Mesenteric fat pad (tissue), 1 donor: ENCODE measurements around the gene CPSF4. TPM values are rescaled to one million over a fixed set of nuclear protein-coding genes. Genes with fewer than 3 reads are reported as not detected.

ENCODE experiments used
- DNase-seq: peaks from one replicate; pipeline ENCODE4 v3.0.0-alpha.2; 2020; ENCODE audit warnings: low spot score
- total RNA-seq: library from RNA; stranded (reverse); fragmentation: NEBNext Ultra II Directional; extraction: Animal tissue kit (Norgen Biotek cat#: 25700); gene quantifications from one replicate; pipeline ENCODE4 v1.2.1, GENCODE V29; 2021
- donor health status: DM: yes; HTN: yes; CAD: no.

Gene CPSF4
- total RNA-seq, 1 donor from 2014 or later, result 54.7 TPM

- no peak for DNase-seq
Measured at GRCh38 chr7:99446096-99446495, 7.4 kb downstream of the CPSF4 start.

GRCh38 chr7:99447943-99448342 is 9.2 kb downstream of the CPSF4 start:
- DNase-seq, result no peak

- DNase-seq, result no peak
Measured at GRCh38 chr7:99448855-99449254, 10.1 kb downstream of the CPSF4 start.

- no peak for DNase-seq
Measured at GRCh38 chr7:99449326-99449725, 10.6 kb downstream of the CPSF4 start.

GRCh38 chr7:99451936-99452335 is 13.2 kb downstream of the CPSF4 start:
- no peak for DNase-seq

- DNase-seq, result no peak
Measured at GRCh38 chr7:99452541-99452940, 13.8 kb downstream of the CPSF4 start.

- DNase-seq, result no peak
Measured at GRCh38 chr7:99453105-99453504, 14.4 kb downstream of the CPSF4 start.

GRCh38 chr7:99455874-99456273 is 17.1 kb downstream of the CPSF4 start:
- no peak for DNase-seq

GRCh38 chr7:99456288-99456687 is 17.5 kb downstream of the CPSF4 start:
- no peak for DNase-seq

GRCh38 chr7:99457050-99457649 is 18.4 kb downstream of the CPSF4 start:
- DNase-seq, result no peak

- no peak for DNase-seq
Measured at GRCh38 chr7:99457650-99458493, 19.1 kb downstream of the CPSF4 start.

- no peak for DNase-seq
Measured at GRCh38 chr7:99459087-99459486, 20.3 kb downstream of the CPSF4 start.

- DNase-seq, result no peak
Measured at GRCh38 chr7:99460651-99461050, 21.9 kb downstream of the CPSF4 start.

- DNase-seq, result no peak
Measured at GRCh38 chr7:99461221-99461620, 22.5 kb downstream of the CPSF4 start.

GRCh38 chr7:99465421-99465768 is 26.7 kb downstream of the CPSF4 start:
- DNase-seq, result no peak

GRCh38 chr7:99468336-99468918 is 29.7 kb downstream of the CPSF4 start:
- DNase-seq, result no peak

GRCh38 chr7:99469381-99470065 is 30.8 kb downstream of the CPSF4 start:
- no peak for DNase-seq

- DNase-seq, result peak; percentile 99
Measured at GRCh38 chr7:99472561-99473314, 34.0 kb downstream of the CPSF4 start, which contains the start of gene ZNF789. ZNF789 (plus strand) TSS chr7:99472890; CDS start chr7:99476457, 3,567 bp downstream.

- no peak for DNase-seq
Measured at GRCh38 chr7:99473315-99473596, 34.5 kb downstream of the CPSF4 start.

- DNase-seq, result no peak
Measured at GRCh38 chr7:99476107-99476506, 37.4 kb downstream of the CPSF4 start.
